ENCODE data around the gene NRIP1. TPM values are rescaled to one million over a fixed set of nuclear protein-coding genes. Genes with fewer than 3 reads are reported as not detected.

Gene NRIP1
- total and polyA plus RNA-seq, 2 experiments from 2014 or later = 12.5 to 31.2 TPM

- in situ Hi-C loops (cut with MboI) = no loop called here
- no peaks in the 10 kb centered on the region for H4K20me1 ChIP-seq (ENCODE audit: insufficient read depth)
- peak overlapping the region; percentile 79 for H3K9ac ChIP-seq
- no peaks in the 10 kb centered on the region for H3K9me3 ChIP-seq (ENCODE audit: low read depth)
- no peaks in the 10 kb centered on the region for H3K27me3 ChIP-seq (replicated peaks; ENCODE audit: insufficient read depth)
- peaks cover 25% of the 10 kb centered on the region for H3K4me1 ChIP-seq (ENCODE audit: insufficient read depth)
- H3K4me3 ChIP-seq = peak overlapping the region; percentile 96
- H2AFZ ChIP-seq = peak overlapping the region; percentile 97
- peaks cover 38% of the 10 kb centered on the region for H3K79me2 ChIP-seq (ENCODE audit: insufficient read depth)
- H3K27ac ChIP-seq = peak overlapping the region; percentile 83
- no peaks in the 10 kb centered on the region for H3K36me3 ChIP-seq (ENCODE audit: low read depth)
- H3F3A ChIP-seq (ENCODE audit: insufficient read depth) = peaks cover 38% of the 10 kb centered on the region
- DNase-seq = peak; percentile 92
- 0 to 1% methylated on average over 33 to 38 of the region's 38 CpGs for WGBS, 2 experiments (ENCODE audit: low coverage in 1 of 2, low lambda C conversion rate in 2 of 2, missing lambda C conversion rate in 2 of 2)
- H3K4me2 ChIP-seq (ENCODE audit: unreplicated experiment) = peak overlapping the region; percentile 90
- TF ChIP-seq EZH2 (IDR thresholded peaks at IDR 0.05; ENCODE audit: insufficient read depth, poor library complexity, severe bottlenecking) = no peak
- TF ChIP-seq EZH2phosphoT487 (IDR thresholded peaks at IDR 0.05; ENCODE audit: insufficient read depth, low read depth) = no peak
- no peaks in the 10 kb centered on the region for H3K9me2 ChIP-seq (ENCODE audit: insufficient read depth)
Measured at GRCh38 chr21:15065392-15066122, 757 bp upstream of the NRIP1 start.

- Histone ChIP-seq H3K79me2 (ENCODE audit: insufficient read depth) (peaks cover 54% of the 10 kb centered on the region), H3K9me2 (ENCODE audit: insufficient read depth) (no peaks in the 10 kb centered on the region), H4K20me1 (ENCODE audit: insufficient read depth) (no peaks in the 10 kb centered on the region), H3K36me3 (ENCODE audit: low read depth) (no peaks in the 10 kb centered on the region), H3F3A (ENCODE audit: insufficient read depth) (peaks cover 53% of the 10 kb centered on the region), H3K4me1 (ENCODE audit: insufficient read depth) (peaks cover 40% of the 10 kb centered on the region), H3K9ac (peak overlapping the region; percentile 91), H3K4me2 (ENCODE audit: unreplicated experiment) (peak overlapping the region; percentile 96), H2AFZ (peak overlapping the region; percentile 55), H3K4me3 (peak overlapping the region; percentile 96), H3K9me3 (ENCODE audit: low read depth) (no peaks in the 10 kb centered on the region), H3K27ac (peak overlapping the region; percentile 83), H3K27me3 (replicated peaks; ENCODE audit: insufficient read depth) (no peaks in the 10 kb centered on the region)
- in situ Hi-C loops (cut with MboI) = no loop called here
- TF ChIP-seq EZH2phosphoT487 (IDR thresholded peaks at IDR 0.05; ENCODE audit: insufficient read depth, low read depth) = no peak
- no peak for TF ChIP-seq EZH2 (IDR thresholded peaks at IDR 0.05; ENCODE audit: insufficient read depth, poor library complexity, severe bottlenecking)
- 1 to 2% methylated on average over 9 to 55 of the region's 58 CpGs for WGBS, 2 experiments (ENCODE audit: low coverage in 1 of 2, low lambda C conversion rate in 2 of 2, missing lambda C conversion rate in 2 of 2)
- peak; percentile 76 for DNase-seq
Measured at GRCh38 chr21:15063814-15064575, 805 bp downstream of the NRIP1 start.

GRCh38 chr21:15063081-15063813 lies 1.6 kb downstream of the NRIP1 start:
- DNase-seq = peak; percentile 51
- TF ChIP-seq EZH2phosphoT487 (IDR thresholded peaks at IDR 0.05; ENCODE audit: insufficient read depth, low read depth) (no peak), EZH2 (IDR thresholded peaks at IDR 0.05; ENCODE audit: insufficient read depth, poor library complexity, severe bottlenecking) (no peak)
- in situ Hi-C loops (cut with MboI) = no loop called here

GRCh38 chr21:15062606-15062965 lies 2.2 kb downstream of the NRIP1 start:
- no peaks in the 10 kb centered on the region for H4K20me1 ChIP-seq (ENCODE audit: insufficient read depth)
- WGBS, 2 experiments (ENCODE audit: low coverage in 1 of 2, low lambda C conversion rate in 2 of 2, missing lambda C conversion rate in 2 of 2) = 1 to 7% methylated on average over 2 of the region's 2 CpGs
- H3K9me2 ChIP-seq (ENCODE audit: insufficient read depth) = no peaks in the 10 kb centered on the region
- DNase-seq = peak; percentile 26
- H3K4me2 ChIP-seq (ENCODE audit: unreplicated experiment) = peak overlapping the region; percentile 96
- no peaks in the 10 kb centered on the region for H3K9me3 ChIP-seq (ENCODE audit: low read depth)
- H3K79me2 ChIP-seq (ENCODE audit: insufficient read depth) = peaks cover 68% of the 10 kb centered on the region
- H3K4me3 ChIP-seq = peak overlapping the region; percentile 96
- H3K4me1 ChIP-seq (ENCODE audit: insufficient read depth) = peaks cover 54% of the 10 kb centered on the region
- in situ Hi-C loops (cut with MboI) = no loop called here
- peak overlapping the region; percentile 91 for H3K9ac ChIP-seq
- no peaks in the 10 kb centered on the region for H3K36me3 ChIP-seq (ENCODE audit: low read depth)
- H3K27ac ChIP-seq = peak overlapping the region; percentile 83
- TF ChIP-seq EZH2phosphoT487 (IDR thresholded peaks at IDR 0.05; ENCODE audit: insufficient read depth, low read depth) (no peak), EZH2 (IDR thresholded peaks at IDR 0.05; ENCODE audit: insufficient read depth, poor library complexity, severe bottlenecking) (no peak)
- peaks cover 67% of the 10 kb centered on the region for H3F3A ChIP-seq (ENCODE audit: insufficient read depth)
- H3K27me3 ChIP-seq (replicated peaks; ENCODE audit: insufficient read depth) = no peaks in the 10 kb centered on the region
- no peak overlapping the region for H2AFZ ChIP-seq

More at GRCh38 chr21:15063081-15063813, 1.6 kb downstream of the NRIP1 start:
- Histone ChIP-seq H3F3A (ENCODE audit: insufficient read depth) (peaks cover 61% of the 10 kb centered on the region), H3K4me1 (ENCODE audit: insufficient read depth) (peaks cover 48% of the 10 kb centered on the region), H3K36me3 (ENCODE audit: low read depth) (no peaks in the 10 kb centered on the region), H3K9me3 (ENCODE audit: low read depth) (no peaks in the 10 kb centered on the region), H2AFZ (peak overlapping the region; percentile 55), H3K27me3 (replicated peaks; ENCODE audit: insufficient read depth) (no peaks in the 10 kb centered on the region), H3K9me2 (ENCODE audit: insufficient read depth) (no peaks in the 10 kb centered on the region), H3K79me2 (ENCODE audit: insufficient read depth) (peaks cover 61% of the 10 kb centered on the region), H3K9ac (peak overlapping the region; percentile 91), H3K27ac (peak overlapping the region; percentile 83), H3K4me3 (peak overlapping the region; percentile 96), H3K4me2 (ENCODE audit: unreplicated experiment) (peak overlapping the region; percentile 96), H4K20me1 (ENCODE audit: insufficient read depth) (no peaks in the 10 kb centered on the region)
- 1 to 2% methylated on average over 11 of the region's 11 CpGs for WGBS, 2 experiments (ENCODE audit: low coverage in 1 of 2, low lambda C conversion rate in 2 of 2, missing lambda C conversion rate in 2 of 2)

Measured in GM23248 (cell line).